Ishikawa (cell line): ENCODE data around the gene TNFRSF8.

ENCODE experiments used
- CEBPB ChIP-seq: IDR thresholded peaks from 2 replicates; pipeline ENCODE4 v1.6.1; 2012
- EP300 ChIP-seq: IDR thresholded peaks from 2 replicates; pipeline ENCODE4 v1.6.1; 2012; ENCODE audit warnings: borderline replicate concordance
- FOXM1 ChIP-seq: IDR thresholded peaks from 2 replicates; pipeline ENCODE4 v1.6.1; 2012; ENCODE audit warnings: low read depth, borderline replicate concordance
- RAD21 ChIP-seq: IDR thresholded peaks from 2 replicates; pipeline ENCODE4 v1.6.1; 2012; ENCODE audit warnings: low read depth
- TAF1 ChIP-seq: IDR thresholded peaks from 2 replicates; pipeline ENCODE4 v1.6.1; 2012; ENCODE audit warnings: low read depth, mild to moderate bottlenecking
- YY1 ChIP-seq: IDR thresholded peaks from 2 replicates; pipeline ENCODE4 v1.6.1; 2012; ENCODE audit warnings: low read depth
- TF ChIP-seq, protein P1 (sequence below): IDR thresholded peaks from 2 replicates; pipeline ENCODE4 v1.6.1; 2012
- TF ChIP-seq, protein P2 (sequence below): IDR thresholded peaks from 2 replicates; pipeline ENCODE4 v1.6.1; 2012; ENCODE audit warnings: low read depth, mild to moderate bottlenecking
- TF ChIP-seq, protein P3 (sequence below): IDR thresholded peaks from 2 replicates; pipeline ENCODE4 v1.6.1; 2012

DNA sequence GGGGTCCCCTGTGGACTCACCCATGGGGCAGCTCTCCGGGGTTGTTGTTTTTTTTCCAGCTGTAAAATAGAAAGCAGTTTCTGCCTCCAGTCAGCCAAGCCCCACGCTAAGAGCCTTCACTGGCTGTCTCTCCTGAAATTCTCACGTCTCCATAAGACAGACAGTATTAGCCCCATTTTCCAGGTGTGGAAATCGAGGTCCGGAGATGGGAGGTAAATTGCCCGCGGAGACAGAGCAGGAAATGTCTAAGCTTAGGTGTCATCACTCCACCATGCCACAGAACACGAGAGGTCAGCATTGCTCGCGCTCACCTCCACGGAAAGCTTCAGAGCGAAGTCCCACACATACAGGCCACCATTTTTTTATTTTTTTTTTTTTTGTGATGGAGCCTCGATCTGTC lies 44.6 kb downstream of the TNFRSF8 start:
- TF ChIP-seq EP300 (no peak), CEBPB (no peak), TAF1 (no peak), YY1 (no peak), FOXM1 (no peak), RAD21 (no peak)
- TF ChIP-seq, protein P1, sequence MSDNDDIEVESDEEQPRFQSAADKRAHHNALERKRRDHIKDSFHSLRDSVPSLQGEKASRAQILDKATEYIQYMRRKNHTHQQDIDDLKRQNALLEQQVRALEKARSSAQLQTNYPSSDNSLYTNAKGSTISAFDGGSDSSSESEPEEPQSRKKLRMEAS, result no peak
- TF ChIP-seq, protein P2, sequence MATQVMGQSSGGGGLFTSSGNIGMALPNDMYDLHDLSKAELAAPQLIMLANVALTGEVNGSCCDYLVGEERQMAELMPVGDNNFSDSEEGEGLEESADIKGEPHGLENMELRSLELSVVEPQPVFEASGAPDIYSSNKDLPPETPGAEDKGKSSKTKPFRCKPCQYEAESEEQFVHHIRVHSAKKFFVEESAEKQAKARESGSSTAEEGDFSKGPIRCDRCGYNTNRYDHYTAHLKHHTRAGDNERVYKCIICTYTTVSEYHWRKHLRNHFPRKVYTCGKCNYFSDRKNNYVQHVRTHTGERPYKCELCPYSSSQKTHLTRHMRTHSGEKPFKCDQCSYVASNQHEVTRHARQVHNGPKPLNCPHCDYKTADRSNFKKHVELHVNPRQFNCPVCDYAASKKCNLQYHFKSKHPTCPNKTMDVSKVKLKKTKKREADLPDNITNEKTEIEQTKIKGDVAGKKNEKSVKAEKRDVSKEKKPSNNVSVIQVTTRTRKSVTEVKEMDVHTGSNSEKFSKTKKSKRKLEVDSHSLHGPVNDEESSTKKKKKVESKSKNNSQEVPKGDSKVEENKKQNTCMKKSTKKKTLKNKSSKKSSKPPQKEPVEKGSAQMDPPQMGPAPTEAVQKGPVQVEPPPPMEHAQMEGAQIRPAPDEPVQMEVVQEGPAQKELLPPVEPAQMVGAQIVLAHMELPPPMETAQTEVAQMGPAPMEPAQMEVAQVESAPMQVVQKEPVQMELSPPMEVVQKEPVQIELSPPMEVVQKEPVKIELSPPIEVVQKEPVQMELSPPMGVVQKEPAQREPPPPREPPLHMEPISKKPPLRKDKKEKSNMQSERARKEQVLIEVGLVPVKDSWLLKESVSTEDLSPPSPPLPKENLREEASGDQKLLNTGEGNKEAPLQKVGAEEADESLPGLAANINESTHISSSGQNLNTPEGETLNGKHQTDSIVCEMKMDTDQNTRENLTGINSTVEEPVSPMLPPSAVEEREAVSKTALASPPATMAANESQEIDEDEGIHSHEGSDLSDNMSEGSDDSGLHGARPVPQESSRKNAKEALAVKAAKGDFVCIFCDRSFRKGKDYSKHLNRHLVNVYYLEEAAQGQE, result no peak
- TF ChIP-seq, protein P3, sequence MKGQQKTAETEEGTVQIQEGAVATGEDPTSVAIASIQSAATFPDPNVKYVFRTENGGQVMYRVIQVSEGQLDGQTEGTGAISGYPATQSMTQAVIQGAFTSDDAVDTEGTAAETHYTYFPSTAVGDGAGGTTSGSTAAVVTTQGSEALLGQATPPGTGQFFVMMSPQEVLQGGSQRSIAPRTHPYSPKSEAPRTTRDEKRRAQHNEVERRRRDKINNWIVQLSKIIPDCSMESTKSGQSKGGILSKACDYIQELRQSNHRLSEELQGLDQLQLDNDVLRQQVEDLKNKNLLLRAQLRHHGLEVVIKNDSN, result no peak
